Testis (tissue), 5 donors: ENCODE measurements around the gene C2orf66. TPM values are rescaled to one million over a fixed set of nuclear protein-coding genes. Genes with fewer than 3 reads are reported as not detected.

Source experiments
- DNase-seq: peaks from one replicate; pipeline ENCODE4 v3.0.0-alpha.2; 2019
- H3K27ac ChIP-seq, 2 donors: fragments of 200-600 bp; sonication (generic); one replicate each; pipeline ENCODE4 v1.5.1; 2019
- H3K27me3 ChIP-seq: fragments of 200-600 bp; sonication (generic); one replicate; pipeline ENCODE4 v1.5.1; 2019
- H3K36me3 ChIP-seq: fragments of 200-600 bp; sonication (generic); one replicate; pipeline ENCODE4 v1.5.1; 2017; ENCODE audit warnings: low read depth; ENCODE audit errors: missing control alignments
- H3K4me1 ChIP-seq: fragments of 200-600 bp; sonication (generic); one replicate; pipeline ENCODE4 v1.5.1; 2019
- H3K4me3 ChIP-seq, 2 donors: fragments of 200-600 bp; sonication (generic); one replicate each; pipeline ENCODE4 v1.5.1; 2017 to 2019
- H3K9me3 ChIP-seq: fragments of 200-600 bp; sonication (generic); one replicate; pipeline ENCODE4 v1.5.1; 2017
- CTCF ChIP-seq, 3 experiments: fragments of 450-650 bp in 2 of 3; fragments of 200-600 bp in 1 of 3; sonication (generic) in 1 of 3; IDR thresholded peaks; one replicate each; pipeline ENCODE4 v1.5.1; 2016 to 2019; ENCODE audit warnings: antibody characterized with exemption in 3 of 3, mild to moderate bottlenecking in 2 of 3, moderate library complexity in 1 of 3
- POLR2A ChIP-seq: fragments of 450-650 bp; IDR thresholded peaks from one replicate; pipeline ENCODE4 v1.6.1; 2017; ENCODE audit warnings: antibody characterized with exemption, mild to moderate bottlenecking, moderate library complexity
- WGBS, 2 donors: methylation state at CpG; one replicate each; pipeline ENCODE4 v1.1.5; 2018; 5-methylcytosine and 5-hydroxymethylcytosine counted together
- intact Hi-C: fragments of 100-400 bp; cut with DNase I; formaldehyde crosslinking; loops from one replicate; pipeline ENCODE4 v1.15.1; 2023; ENCODE audit warnings: low total_unique reads
- long read RNA-seq, 2 donors: transcript quantifications; one replicate each; lab custom pipeline, GENCODE V29; 2026
- polyA plus RNA-seq: library from polyadenylated mRNA; stranded (reverse); fragments of 350-450 nt; fragmentation: Illumina TruSeq; extraction: RNeasy Lipid Tissue Mini Kit (QIAGEN cat#74804); gene quantifications from one replicate; pipeline ENCODE4 v1.2.3, GENCODE V29; 2014; ENCODE audit warnings: low read depth, low replicate concordance; ENCODE audit not compliant: insufficient read depth
- total RNA-seq, 2 donors: library from RNA; depleted of rRNA; stranded (reverse); fragments of >200 nt; gene quantifications; one replicate each; pipeline ENCODE4 v1.2.3, GENCODE V29; 2016

Gene C2orf66
- total RNA-seq (1 to 10 TPM in 1 of 2 donors, not detected in 1; 1.2 TPM), polyA plus RNA-seq (0.87 TPM)
- long read RNA-seq, donor 1, result 0 reads
- long read RNA-seq, donor 2, result 0 reads

DNA sequence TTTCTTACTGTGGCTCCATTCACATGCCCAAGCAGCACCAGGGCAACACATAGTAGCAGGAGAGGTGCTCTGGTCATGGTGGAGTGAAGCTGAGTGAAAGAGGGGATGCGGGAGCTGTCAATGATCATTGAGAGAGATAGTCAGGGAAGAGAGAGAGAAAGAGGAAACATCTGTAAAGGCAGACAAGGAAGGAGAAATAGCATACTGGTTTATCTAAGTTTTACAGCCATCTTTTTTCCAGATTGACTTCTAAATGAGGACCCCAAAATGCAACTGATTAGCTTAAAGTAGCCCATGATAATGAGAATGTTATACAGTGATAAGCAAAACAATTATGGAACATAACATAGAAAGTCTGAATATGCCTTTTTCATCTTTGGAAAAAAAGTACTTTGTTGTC, at the start of gene C2orf66:
C2orf66 (minus strand) TSS at position 96 of the 400 bp plus-strand sequence; CDS start at position 77, 19 bp downstream.
- no peak within 1 kb of the TSS for H3K27ac ChIP-seq
- intact Hi-C loops, result no loop called here
- H3K4me3 ChIP-seq, result no peak within 1 kb of the TSS
- H3K4me1 ChIP-seq, result no peaks in the 10 kb centered on the region
- H3K9me3 ChIP-seq, result no peaks in the 10 kb centered on the region
- TF ChIP-seq POLR2A (no peak), CTCF (IDR thresholded peaks at IDR 0.05) (no peak)
- whole genome bisulfite sequencing, 2 donors, result 88 to 94% methylated on average over 1 of the region's 1 CpG
- H3K27me3 ChIP-seq, result no peaks in the 10 kb centered on the region
- no peak for DNase-seq
- no peaks in the 10 kb centered on the region for H3K36me3 ChIP-seq

GRCh38 chr2:196854629-196855028, 45.5 kb upstream of the C2orf66 start:
- 80 to 85% methylated on average over 1 of the region's 1 CpG for WGBS, 2 donors
- Histone ChIP-seq H3K4me1 (no peaks in the 10 kb centered on the region), H3K27ac (no peak overlapping the region), H3K4me3 (no peak overlapping the region), H3K27me3 (no peaks in the 10 kb centered on the region), H3K9me3 (no peaks in the 10 kb centered on the region), H3K36me3 (no peaks in the 10 kb centered on the region)
- TF ChIP-seq POLR2A (no peak), CTCF (IDR thresholded peaks at IDR 0.05) (no peak)
- intact Hi-C loops, result no loop called here
- DNase-seq, result no peak

- no peaks in the 10 kb centered on the region for H3K9me3 ChIP-seq
- intact Hi-C loops, result no loop called here
- no peaks in the 10 kb centered on the region for H3K27me3 ChIP-seq
- no peak for TF ChIP-seq POLR2A
- no peak overlapping the region for H3K4me3 ChIP-seq
- no peaks in the 10 kb centered on the region for H3K36me3 ChIP-seq
- WGBS, 2 donors, result 74 to 84% methylated on average over 4 of the region's 4 CpGs
- no peaks in the 10 kb centered on the region for H3K4me1 ChIP-seq
- DNase-seq, result no peak
- no peak overlapping the region for H3K27ac ChIP-seq
These were observed 44.3 kb upstream of the C2orf66 start for GRCh38 chr2:196853301-196854087.

- no peak for DNase-seq
- no peak overlapping the region for H3K4me3 ChIP-seq
- H3K4me1 ChIP-seq, result no peaks in the 10 kb centered on the region
- H3K36me3 ChIP-seq, result no peaks in the 10 kb centered on the region
- H3K27ac ChIP-seq, result no peak overlapping the region
- H3K9me3 ChIP-seq, result no peaks in the 10 kb centered on the region
- TF ChIP-seq POLR2A (no peak), CTCF (IDR thresholded peaks at IDR 0.05) (no peak)
- 79 to 81% methylated on average over 1 of the region's 1 CpG for WGBS, 2 donors
- no peaks in the 10 kb centered on the region for H3K27me3 ChIP-seq
- intact Hi-C loops, result no loop called here
These were observed 41.9 kb upstream of the C2orf66 start for GRCh38 chr2:196851088-196851487.

DNA sequence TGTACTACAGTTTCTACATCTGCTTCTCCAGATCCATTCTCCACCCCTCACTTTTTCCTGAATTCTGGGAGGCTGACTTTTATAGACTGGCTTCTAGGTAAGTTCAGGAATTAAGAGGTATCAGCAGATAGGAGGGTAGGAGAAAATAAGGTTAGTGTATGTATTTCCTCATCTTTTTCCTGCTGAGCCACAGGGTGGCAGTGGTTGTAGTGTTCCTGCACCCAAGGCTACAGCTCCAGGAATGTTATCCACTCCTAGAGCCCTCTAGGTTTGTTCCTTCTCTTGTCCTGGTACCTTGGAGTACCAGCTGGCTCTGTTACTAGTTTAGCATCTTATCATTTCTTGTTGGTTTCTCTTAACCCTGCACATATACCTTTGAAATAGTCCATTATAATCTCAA, 40.7 kb upstream of the C2orf66 start:
- no peak for TF ChIP-seq POLR2A
- TF ChIP-seq CTCF (IDR thresholded peaks at IDR 0.05), result no peak
- intact Hi-C loops, result no loop called here

More for the DNA sequence above, 40.7 kb upstream of the C2orf66 start:
- peak; percentile 43 for DNase-seq
- Histone ChIP-seq H3K27me3 (no peaks in the 10 kb centered on the region), H3K4me3 (no peak overlapping the region), H3K4me1 (no peaks in the 10 kb centered on the region), H3K36me3 (no peaks in the 10 kb centered on the region), H3K9me3 (no peaks in the 10 kb centered on the region), H3K27ac (no peak overlapping the region)
